ENCODE data around the gene SLX9.
A peak's percentile ranks its signal among the peaks of the same experiment; 100 is the strongest.

SLX9 gene

GRCh38 chr21:44939532-44940115 is at the start of gene SLX9:
Gene SLX9, plus strand, starts transcription at chr21:44940029. Its CDS starts 29 bp downstream, at chr21:44940058.
- DNase-seq (ENCODE audit: low spot score): peak; percentile 98

GRCh38 chr21:44890338-44890931 is 49.4 kb upstream of the SLX9 start:
- DNase-seq (ENCODE audit: low spot score): no peak

- DNase-seq (ENCODE audit: low spot score): no peak
These were observed 48.8 kb upstream of the SLX9 start for GRCh38 chr21:44890961-44891541.

- DNase-seq (ENCODE audit: low spot score): no peak
These were observed 48.2 kb upstream of the SLX9 start for GRCh38 chr21:44891631-44892031.

GRCh38 chr21:44892095-44892494 is 47.7 kb upstream of the SLX9 start:
- no peak for DNase-seq (ENCODE audit: low spot score)

GRCh38 chr21:44892536-44893277 is 47.1 kb upstream of the SLX9 start:
- peak; percentile 82 for DNase-seq (ENCODE audit: low spot score)

GRCh38 chr21:44893278-44893556 is 46.6 kb upstream of the SLX9 start:
- DNase-seq (ENCODE audit: low spot score): no peak

- no peak for DNase-seq (ENCODE audit: low spot score)
These were observed 45.7 kb upstream of the SLX9 start for GRCh38 chr21:44893948-44894656.

- DNase-seq (ENCODE audit: low spot score): no peak
These were observed 45.0 kb upstream of the SLX9 start for GRCh38 chr21:44894687-44895302.

GRCh38 chr21:44895859-44896258 is 44.0 kb upstream of the SLX9 start:
- no peak for DNase-seq (ENCODE audit: low spot score)

- DNase-seq (ENCODE audit: low spot score): no peak
These were observed 43.1 kb upstream of the SLX9 start for GRCh38 chr21:44896561-44897286.

GRCh38 chr21:44897326-44898010 is 42.4 kb upstream of the SLX9 start:
- DNase-seq (ENCODE audit: low spot score): peak; percentile 68

- DNase-seq (ENCODE audit: low spot score): no peak
These were observed 41.8 kb upstream of the SLX9 start for GRCh38 chr21:44898011-44898488.

GRCh38 chr21:44898851-44899767 is 40.7 kb upstream of the SLX9 start:
- DNase-seq (ENCODE audit: low spot score): no peak

- DNase-seq (ENCODE audit: low spot score): no peak
These were observed 39.9 kb upstream of the SLX9 start for GRCh38 chr21:44899768-44900558.

GRCh38 chr21:44900559-44901251 is 39.1 kb upstream of the SLX9 start:
- no peak for DNase-seq (ENCODE audit: low spot score)

GRCh38 chr21:44901391-44902074 is 38.3 kb upstream of the SLX9 start:
- no peak for DNase-seq (ENCODE audit: low spot score)
